Right lobe of liver (tissue), 6 donors: ENCODE results near the gene PIAS1. TPM values are rescaled to one million over a fixed set of nuclear protein-coding genes. Genes with fewer than 3 reads are reported as not detected.
"Not testable (repeated sequence)": the region's sequence is repeated elsewhere in the genome, so short reads cannot be mapped to it uniquely, and the experiment has no call there.

Experiments used
- ATAC-seq, 4 donors: fragments of 200-7000 bp; cut with Tn5 transposase; one replicate each; pipeline ENCODE4 v1.9.1; 2020; ENCODE audit warnings: mild to moderate bottlenecking in 4 of 4, moderate library complexity in 4 of 4
- DNase-seq, 3 donors: peaks; one replicate each; pipeline ENCODE4 v3.0.0-alpha.2; 2020
- H3K27ac ChIP-seq, 3 donors: fragments of 200-600 bp; one replicate each; pipeline ENCODE4 v1.8.0; 2022
- H3K27me3 ChIP-seq, 2 donors: fragments of 200-600 bp; one replicate each; pipeline ENCODE4 v1.8.0; 2022
- H3K36me3 ChIP-seq, 4 donors: fragments of 200-600 bp; sonication (generic) in 1 of 4; one replicate each; pipeline versions ENCODE4 v1.5.1 to v1.8.0; 2017 to 2022; ENCODE audit warnings: control low read depth in 1 of 4
- H3K4me1 ChIP-seq, 4 donors: fragments of 200-600 bp; sonication (generic) in 1 of 4; one replicate each; pipeline versions ENCODE4 v1.5.1 to v1.8.0; 2017 to 2022; ENCODE audit warnings: control low read depth in 1 of 4
- H3K4me3 ChIP-seq, 3 donors: fragments of 200-600 bp; one replicate each; pipeline ENCODE4 v1.8.0; 2022
- H3K9me3 ChIP-seq, 4 donors: fragments of 200-600 bp; sonication (generic) in 1 of 4; one replicate each; pipeline versions ENCODE4 v1.5.1 to v1.8.0; 2017 to 2022; ENCODE audit warnings: control low read depth in 1 of 4
- CTCF ChIP-seq, 4 donors: fragments of 200-600 bp in 3 of 4; fragments of 450-650 bp in 1 of 4; IDR thresholded peaks; one replicate each; pipeline versions ENCODE4 v1.5.1 to v1.8.0; 2016 to 2022; ENCODE audit warnings: antibody characterized with exemption in 4 of 4, mild to moderate bottlenecking in 2 of 4
- POLR2A ChIP-seq: fragments of 450-650 bp; IDR thresholded peaks from one replicate; pipeline ENCODE4 v1.6.1; 2017; ENCODE audit warnings: antibody characterized with exemption, mild to moderate bottlenecking
- WGBS: methylation state at CpG from one replicate; pipeline ENCODE4 v1.1.6; 2018; ENCODE audit warnings: low coverage, low lambda C conversion rate; ENCODE audit not compliant: insufficient coverage; ENCODE audit errors: missing lambda C conversion rate; 5-methylcytosine and 5-hydroxymethylcytosine counted together
- intact Hi-C, 2 donors: fragments of 100-400 bp; cut with DNase I; formaldehyde crosslinking; loops; one replicate each; pipeline versions ENCODE4 v1.11.2 to v1.14.1; 2022
- total RNA-seq, 6 experiments: library from RNA; depleted of rRNA in 2 of 6; stranded (reverse); fragments of >200 nt in 2 of 6; fragmentation: NEBNext Ultra II Directional in 3 of 6; extraction: Animal tissue kit (Norgen Biotek cat#: 25700) in 3 of 6; gene quantifications; one replicate each; pipeline versions ENCODE4 v1.1.0 to v1.2.4, GENCODE V29; 2016 to 2023
- donor health status: DM: no; HTN: yes; CAD: no.
- donor health status: DM: no; HTN: no; CAD: no.
- donor health status: DM: no; HTN: no; CAD: no.
- donor health status: DM: no; HTN: yes; CAD: no.
- donor health status: DM: no; HTN: yes; CAD: no.

Gene PIAS1
- total RNA-seq, 6 experiments from 2014 or later = 8.1 to 17.3 (median 13.1) TPM

- DNase-seq (no peak), ATAC-seq (peak in 1 of 4 donors; percentile 33)
- Histone ChIP-seq H3K4me3 (no peak overlapping the region), H3K4me1 (no peaks in the 10 kb centered on the region), H3K9me3 (no peaks in the 10 kb centered on the region), H3K27ac (no peak overlapping the region), H3K27me3 (no peaks in the 10 kb centered on the region), H3K36me3 (peaks cover 0 to 3% (median 0%) of the 10 kb centered on the region in 4 donors)
- intact Hi-C loops = no loop called here
- TF ChIP-seq CTCF (IDR thresholded peaks at IDR 0.05) (no peak), POLR2A (no peak)
- 77% methylated on average over 4 of the region's 4 CpGs for WGBS
Observed at GRCh38 chr15:68166847-68167246, 112.7 kb downstream of the PIAS1 start.

GRCh38 chr15:68172037-68172436 is 117.9 kb downstream of the PIAS1 start:
- H3K4me3 ChIP-seq, H3K9me3 ChIP-seq, ATAC-seq, H3K27me3 ChIP-seq, DNase-seq, H3K4me1 ChIP-seq, H3K27ac ChIP-seq, intact Hi-C loops: not testable (repeated sequence)
- H3K36me3 ChIP-seq = peaks cover 0 to 19% (median 3%) of the 10 kb centered on the region in 4 donors
- 78% methylated on average over 1 of the region's 2 CpGs for WGBS

- 94% methylated on average over 2 of the region's 4 CpGs for WGBS
- intact Hi-C loops = no loop called here
- Histone ChIP-seq H3K36me3 (peaks cover 0 to 28% (median 3%) of the 10 kb centered on the region in 4 donors), H3K27me3 (no peaks in the 10 kb centered on the region), H3K4me3 (no peak overlapping the region), H3K4me1 (no peaks in the 10 kb centered on the region), H3K27ac (no peak overlapping the region), H3K9me3 (no peaks in the 10 kb centered on the region)
- DNase-seq (no peak), ATAC-seq (no peak)
- TF ChIP-seq POLR2A = no peak
- TF ChIP-seq CTCF (IDR thresholded peaks at IDR 0.05) = no peak
Observed at GRCh38 chr15:68173119-68173518, 119.0 kb downstream of the PIAS1 start.

GRCh38 chr15:68175526-68175925 is 121.4 kb downstream of the PIAS1 start:
- Histone ChIP-seq H3K4me1 (no peaks in the 10 kb centered on the region), H3K27me3 (no peaks in the 10 kb centered on the region), H3K36me3 (peaks cover 0 to 35% (median 3%) of the 10 kb centered on the region in 4 donors), H3K4me3 (no peak overlapping the region), H3K9me3 (no peaks in the 10 kb centered on the region), H3K27ac (no peak overlapping the region)
- no peak for TF ChIP-seq POLR2A
- TF ChIP-seq CTCF (IDR thresholded peaks at IDR 0.05) = no peak
- intact Hi-C loops = no loop called here
- WGBS = 53% methylated on average over 2 of the region's 2 CpGs
- no peak for ATAC-seq
- DNase-seq = no peak

- H3K27ac ChIP-seq = no peak overlapping the region
Observed at GRCh38 chr15:68176601-68177000, 122.5 kb downstream of the PIAS1 start.

More at GRCh38 chr15:68176601-68177000, 122.5 kb downstream of the PIAS1 start:
- Histone ChIP-seq H3K36me3 (peaks cover 0 to 44% (median 6%) of the 10 kb centered on the region in 4 donors), H3K4me1 (no peaks in the 10 kb centered on the region), H3K9me3 (no peaks in the 10 kb centered on the region), H3K4me3 (no peak overlapping the region), H3K27me3 (no peaks in the 10 kb centered on the region)
- DNase-seq (no peak), ATAC-seq (no peak)
- intact Hi-C loops = no loop called here
- 92% methylated on average over 3 of the region's 3 CpGs for WGBS
- TF ChIP-seq CTCF (IDR thresholded peaks at IDR 0.05) = no peak
- no peak for TF ChIP-seq POLR2A
